ENCODE results near the gene FILIP1.

The FILIP1 gene, protein sequence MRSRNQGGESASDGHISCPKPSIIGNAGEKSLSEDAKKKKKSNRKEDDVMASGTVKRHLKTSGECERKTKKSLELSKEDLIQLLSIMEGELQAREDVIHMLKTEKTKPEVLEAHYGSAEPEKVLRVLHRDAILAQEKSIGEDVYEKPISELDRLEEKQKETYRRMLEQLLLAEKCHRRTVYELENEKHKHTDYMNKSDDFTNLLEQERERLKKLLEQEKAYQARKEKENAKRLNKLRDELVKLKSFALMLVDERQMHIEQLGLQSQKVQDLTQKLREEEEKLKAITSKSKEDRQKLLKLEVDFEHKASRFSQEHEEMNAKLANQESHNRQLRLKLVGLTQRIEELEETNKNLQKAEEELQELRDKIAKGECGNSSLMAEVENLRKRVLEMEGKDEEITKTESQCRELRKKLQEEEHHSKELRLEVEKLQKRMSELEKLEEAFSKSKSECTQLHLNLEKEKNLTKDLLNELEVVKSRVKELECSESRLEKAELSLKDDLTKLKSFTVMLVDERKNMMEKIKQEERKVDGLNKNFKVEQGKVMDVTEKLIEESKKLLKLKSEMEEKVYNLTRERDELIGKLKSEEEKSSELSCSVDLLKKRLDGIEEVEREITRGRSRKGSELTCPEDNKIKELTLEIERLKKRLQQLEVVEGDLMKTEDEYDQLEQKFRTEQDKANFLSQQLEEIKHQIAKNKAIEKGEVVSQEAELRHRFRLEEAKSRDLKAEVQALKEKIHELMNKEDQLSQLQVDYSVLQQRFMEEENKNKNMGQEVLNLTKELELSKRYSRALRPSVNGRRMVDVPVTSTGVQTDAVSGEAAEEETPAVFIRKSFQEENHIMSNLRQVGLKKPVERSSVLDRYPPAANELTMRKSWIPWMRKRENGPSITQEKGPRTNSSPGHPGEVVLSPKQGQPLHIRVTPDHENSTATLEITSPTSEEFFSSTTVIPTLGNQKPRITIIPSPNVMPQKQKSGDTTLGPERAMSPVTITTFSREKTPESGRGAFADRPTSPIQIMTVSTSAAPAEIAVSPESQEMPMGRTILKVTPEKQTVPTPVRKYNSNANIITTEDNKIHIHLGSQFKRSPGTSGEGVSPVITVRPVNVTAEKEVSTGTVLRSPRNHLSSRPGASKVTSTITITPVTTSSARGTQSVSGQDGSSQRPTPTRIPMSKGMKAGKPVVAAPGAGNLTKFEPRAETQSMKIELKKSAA (N-terminal part only)

DNA sequence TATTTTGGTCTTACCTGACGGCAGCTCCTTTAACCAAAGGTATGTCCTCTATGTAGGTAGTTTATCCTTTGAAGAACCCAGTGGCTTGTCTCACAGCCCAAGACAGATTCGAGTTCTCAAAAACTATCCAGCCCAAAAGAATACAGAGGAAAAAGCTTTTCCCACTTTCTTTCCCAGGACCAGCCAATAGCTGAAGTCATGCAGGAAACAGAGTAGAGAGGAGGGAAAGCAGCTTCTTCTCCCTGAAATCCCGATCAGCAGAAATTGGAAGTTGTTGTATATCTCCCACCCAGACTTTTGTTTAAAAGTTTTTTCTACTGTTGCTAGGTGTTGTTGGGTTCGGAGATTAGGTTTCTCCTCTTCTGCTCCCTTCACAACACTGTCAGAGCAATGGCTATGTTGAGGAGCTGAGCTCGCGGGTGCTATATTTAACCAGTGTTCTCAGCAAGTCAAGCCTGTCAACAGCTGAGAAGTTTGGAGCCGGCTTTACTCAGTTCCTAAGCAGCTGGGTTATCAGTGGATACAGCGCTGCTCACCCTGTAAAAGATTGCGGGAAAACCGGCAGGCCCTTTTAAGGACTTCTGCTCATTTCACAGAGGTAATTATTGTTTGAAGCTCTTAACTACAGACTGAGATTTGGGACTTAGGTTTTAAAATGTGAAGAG is at the start of gene FILIP1:
FILIP1 (minus strand) TSS at position 401 of the 665 bp plus-strand sequence. CDS start 78,828 bp downstream, outside the sequence.
- no peak within 1 kb of the TSS for H3K27ac ChIP-seq
- TF ChIP-seq, protein P1, sequence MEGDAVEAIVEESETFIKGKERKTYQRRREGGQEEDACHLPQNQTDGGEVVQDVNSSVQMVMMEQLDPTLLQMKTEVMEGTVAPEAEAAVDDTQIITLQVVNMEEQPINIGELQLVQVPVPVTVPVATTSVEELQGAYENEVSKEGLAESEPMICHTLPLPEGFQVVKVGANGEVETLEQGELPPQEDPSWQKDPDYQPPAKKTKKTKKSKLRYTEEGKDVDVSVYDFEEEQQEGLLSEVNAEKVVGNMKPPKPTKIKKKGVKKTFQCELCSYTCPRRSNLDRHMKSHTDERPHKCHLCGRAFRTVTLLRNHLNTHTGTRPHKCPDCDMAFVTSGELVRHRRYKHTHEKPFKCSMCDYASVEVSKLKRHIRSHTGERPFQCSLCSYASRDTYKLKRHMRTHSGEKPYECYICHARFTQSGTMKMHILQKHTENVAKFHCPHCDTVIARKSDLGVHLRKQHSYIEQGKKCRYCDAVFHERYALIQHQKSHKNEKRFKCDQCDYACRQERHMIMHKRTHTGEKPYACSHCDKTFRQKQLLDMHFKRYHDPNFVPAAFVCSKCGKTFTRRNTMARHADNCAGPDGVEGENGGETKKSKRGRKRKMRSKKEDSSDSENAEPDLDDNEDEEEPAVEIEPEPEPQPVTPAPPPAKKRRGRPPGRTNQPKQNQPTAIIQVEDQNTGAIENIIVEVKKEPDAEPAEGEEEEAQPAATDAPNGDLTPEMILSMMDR (conservative IDR thresholded peaks at IDR 0.05), result no peak

DNA sequence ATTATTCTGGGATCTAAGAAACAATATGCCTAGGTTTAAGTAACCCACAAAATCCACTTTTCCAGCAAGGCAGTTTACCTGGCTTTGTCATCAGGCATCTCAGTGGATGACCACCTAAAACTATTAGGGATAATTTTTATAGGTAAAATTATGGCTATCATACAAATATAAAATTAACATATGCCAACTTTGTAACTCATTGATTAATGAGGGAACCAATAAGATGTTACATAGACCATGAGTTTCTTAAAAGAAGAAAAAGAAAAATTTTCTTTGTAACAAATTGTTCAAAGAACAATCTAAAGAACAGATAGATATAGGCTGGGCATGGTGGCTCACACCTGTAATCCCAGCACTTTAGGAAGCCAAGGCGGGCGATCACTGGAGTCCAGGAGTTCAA is 49.7 kb upstream of the FILIP1 start:
- TF ChIP-seq, protein P1 (conservative IDR thresholded peaks at IDR 0.05), result no peak
- H3K27ac ChIP-seq, result no peak overlapping the region

DNA sequence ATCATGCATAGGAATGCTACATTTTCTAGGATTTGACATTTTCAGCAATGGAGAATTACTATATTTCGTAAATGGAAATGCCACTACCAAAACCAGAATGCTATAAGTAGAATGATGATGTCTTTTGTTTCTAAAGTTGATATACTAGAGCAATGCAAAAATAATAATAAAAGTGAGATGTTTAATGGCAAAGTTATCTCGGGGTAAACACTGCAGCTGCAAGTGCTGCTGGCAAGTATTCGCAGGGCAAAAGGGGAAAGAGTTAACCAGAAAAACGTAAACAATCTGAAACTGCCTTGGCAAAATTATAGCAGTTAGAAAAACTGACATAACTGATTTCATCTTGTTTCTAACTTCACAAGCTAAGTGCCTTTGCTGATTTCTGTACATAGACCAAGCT is 45.5 kb upstream of the FILIP1 start:
- no peak overlapping the region for H3K27ac ChIP-seq
- TF ChIP-seq, protein P1 (conservative IDR thresholded peaks at IDR 0.05), result no peak

DNA sequence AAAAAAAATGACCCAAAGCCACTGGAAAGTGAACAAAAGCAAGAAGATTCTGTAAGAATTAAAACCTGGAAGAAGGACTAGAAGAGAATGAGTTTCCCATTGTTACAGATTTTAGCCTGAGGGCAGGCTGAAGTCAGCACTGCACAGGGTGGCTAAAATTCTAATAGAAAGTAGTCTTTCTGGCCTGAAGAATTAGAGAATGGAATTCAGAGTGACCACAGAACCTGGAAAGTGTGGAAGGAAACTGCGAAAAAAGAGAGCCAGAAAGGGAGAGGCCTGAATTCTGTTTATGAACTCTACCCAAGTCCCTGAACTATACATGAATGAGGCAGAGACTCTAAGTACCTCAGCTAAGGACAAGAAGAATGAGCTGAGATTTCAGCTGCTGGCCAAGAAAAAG is 38.9 kb upstream of the FILIP1 start:
- TF ChIP-seq, protein P1 (conservative IDR thresholded peaks at IDR 0.05), result no peak
- H3K27ac ChIP-seq, result no peak overlapping the region

DNA sequence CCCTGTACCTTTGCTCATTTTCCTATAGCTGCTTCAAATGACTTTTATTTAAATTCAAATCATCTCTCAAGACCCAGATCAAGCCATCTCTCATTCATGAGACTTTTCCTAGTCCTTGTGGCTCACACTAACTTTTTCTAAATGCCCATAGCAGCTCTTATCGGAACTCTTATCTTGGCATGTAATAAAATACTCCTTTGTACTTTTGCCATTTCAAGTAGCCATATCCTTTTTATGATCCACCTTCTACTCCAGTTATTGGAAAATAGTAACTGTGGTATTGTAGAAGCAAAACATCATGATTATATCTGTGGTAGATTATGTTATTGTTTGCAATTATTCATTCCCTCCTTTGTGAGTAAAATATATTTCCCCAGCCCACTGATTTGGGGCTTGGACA is 37.6 kb upstream of the FILIP1 start:
- H3K27ac ChIP-seq, result no peak overlapping the region
- TF ChIP-seq, protein P1 (conservative IDR thresholded peaks at IDR 0.05), result no peak

DNA sequence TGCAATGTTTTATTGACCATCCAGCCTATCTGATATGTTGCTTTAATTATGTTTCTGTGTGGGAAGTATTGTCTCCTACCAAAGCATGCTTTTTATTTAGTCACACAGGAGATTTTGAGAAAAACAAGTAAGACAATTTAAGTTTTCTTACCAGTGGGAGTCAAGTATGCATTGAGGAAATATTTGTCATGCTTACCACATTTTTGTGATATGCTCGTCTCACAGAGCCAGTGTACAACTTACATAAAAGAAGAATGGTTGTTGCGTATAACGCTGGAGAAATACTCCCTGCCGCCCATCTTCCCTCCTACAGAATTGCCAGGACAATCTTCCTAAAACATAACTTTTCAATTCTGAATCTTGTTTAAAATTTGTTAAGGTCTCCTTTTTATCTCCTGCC is 37.1 kb upstream of the FILIP1 start:
- TF ChIP-seq, protein P1 (conservative IDR thresholded peaks at IDR 0.05), result no peak
- H3K27ac ChIP-seq, result no peak overlapping the region

All from VCaP (cell line).